Fibroblast of the aortic adventitia (primary cell): Measurements from ENCODE around the gene RHEX. TPM values are rescaled to one million over a fixed set of nuclear protein-coding genes. Genes with fewer than 3 reads are reported as not detected.

Experiments
- DNase-seq: peaks from one replicate; pipeline ENCODE4 v3.0.0-alpha.2; 2010; ENCODE audit warnings: low read depth
- H3K4me3 ChIP-seq: 2 replicates; pipeline ENCODE4 v1.5.1; 2011; ENCODE audit warnings: low read depth, mild to moderate bottlenecking, control low read depth, low read length, moderate library complexity
- CTCF ChIP-seq: IDR thresholded peaks from 2 replicates; pipeline ENCODE4 v1.5.1; 2011; ENCODE audit warnings: mild to moderate bottlenecking, low read length, control low read depth, inconsistent platforms; ENCODE audit not compliant: insufficient read depth
- total RNA-seq: library from RNA; depleted of rRNA; stranded (reverse); fragments of >200 nt; gene quantifications from 2 replicates; pipeline ENCODE4 v1.2.3, GENCODE V29; 2012; ENCODE audit warnings: low replicate concordance

The RHEX gene
- total RNA-seq, 1 donor: not detected

- DNase-seq: no peak
- no peak overlapping the region for H3K4me3 ChIP-seq
- TF ChIP-seq CTCF: no peak
These were observed 45.4 kb downstream of the RHEX start for GRCh38 chr1:206098242-206098919.

- no peak overlapping the region for H3K4me3 ChIP-seq
- DNase-seq: no peak
- TF ChIP-seq CTCF: no peak
These were observed 47.3 kb downstream of the RHEX start for GRCh38 chr1:206100226-206100815.

- no peak for TF ChIP-seq CTCF
- no peak for DNase-seq
- H3K4me3 ChIP-seq: no peak overlapping the region
These were observed 48.5 kb downstream of the RHEX start for GRCh38 chr1:206101351-206102045.

GRCh38 chr1:206102292-206102936, 49.4 kb downstream of the RHEX start:
- peak; percentile 10 for DNase-seq
- TF ChIP-seq CTCF: no peak
- H3K4me3 ChIP-seq: no peak overlapping the region

GRCh38 chr1:206103979-206104378, 51.0 kb downstream of the RHEX start:
- no peak for DNase-seq

More at GRCh38 chr1:206103979-206104378, 51.0 kb downstream of the RHEX start:
- TF ChIP-seq CTCF: no peak
- H3K4me3 ChIP-seq: no peak overlapping the region
